Thoracic aorta (tissue), 2 donors: Measurements from ENCODE around the gene PITPNC1. TPM values are rescaled to one million over a fixed set of nuclear protein-coding genes. Genes with fewer than 3 reads are reported as not detected.

ENCODE experiments used
- ATAC-seq: fragments of 150-250 bp; one replicate; pipeline ENCODE4 v1.8.0; 2017; ENCODE audit warnings: low read depth; ENCODE audit not compliant: insufficient number of reproducible peaks, low FRiP score
- DNase-seq: peaks from one replicate; pipeline ENCODE4 v3.0.0-alpha.2; 2020; ENCODE audit warnings: low spot score
- H3K27ac ChIP-seq, 2 donors: fragments of 200-600 bp; sonication (generic); 1 replicate in 1 of 2; 2 replicates in 1 of 2; pipeline ENCODE4 v1.5.1; 2016; ENCODE audit warnings: mild to moderate bottlenecking in 2 of 2, moderate library complexity in 2 of 2
- H3K27me3 ChIP-seq: fragments of 200-600 bp; sonication (generic); replicated peaks from 2 replicates; pipeline ENCODE4 v1.6.0; 2016; ENCODE audit warnings: mild to moderate bottlenecking; ENCODE audit not compliant: insufficient read depth
- H3K36me3 ChIP-seq: fragments of 200-600 bp; sonication (generic); one replicate; pipeline ENCODE4 v1.5.1; 2016
- H3K4me1 ChIP-seq, 2 donors: fragments of 200-600 bp; sonication (generic); 1 replicate in 1 of 2; 2 replicates in 1 of 2; pipeline versions ENCODE4 v1.5.1 to v1.6.0; 2016; ENCODE audit warnings: low read depth in 2 of 2, mild to moderate bottlenecking in 1 of 2; ENCODE audit not compliant: control insufficient read depth in 1 of 2
- H3K4me3 ChIP-seq: fragments of 200-600 bp; sonication (generic); 2 replicates; pipeline ENCODE4 v1.5.1; 2016; ENCODE audit warnings: mild to moderate bottlenecking
- H3K9me3 ChIP-seq: fragments of 200-600 bp; sonication (generic); 2 replicates; pipeline ENCODE4 v1.5.1; 2016
- total RNA-seq, 2 donors: library from RNA; depleted of rRNA; stranded (reverse); fragments of >200 nt; gene quantifications; one replicate each; pipeline versions ENCODE4 v1.1.0 to v1.2.3, GENCODE V29; 2016
- TF ChIP-seq, protein P1 (sequence below): fragments of 200-600 bp; sonication (generic); IDR thresholded peaks from one replicate; pipeline ENCODE4 v1.5.1; 2019; ENCODE audit warnings: antibody characterized with exemption

Gene PITPNC1
- total RNA-seq, 2 donors from 2014 or later, result 8.4 to 28.8 TPM

DNA sequence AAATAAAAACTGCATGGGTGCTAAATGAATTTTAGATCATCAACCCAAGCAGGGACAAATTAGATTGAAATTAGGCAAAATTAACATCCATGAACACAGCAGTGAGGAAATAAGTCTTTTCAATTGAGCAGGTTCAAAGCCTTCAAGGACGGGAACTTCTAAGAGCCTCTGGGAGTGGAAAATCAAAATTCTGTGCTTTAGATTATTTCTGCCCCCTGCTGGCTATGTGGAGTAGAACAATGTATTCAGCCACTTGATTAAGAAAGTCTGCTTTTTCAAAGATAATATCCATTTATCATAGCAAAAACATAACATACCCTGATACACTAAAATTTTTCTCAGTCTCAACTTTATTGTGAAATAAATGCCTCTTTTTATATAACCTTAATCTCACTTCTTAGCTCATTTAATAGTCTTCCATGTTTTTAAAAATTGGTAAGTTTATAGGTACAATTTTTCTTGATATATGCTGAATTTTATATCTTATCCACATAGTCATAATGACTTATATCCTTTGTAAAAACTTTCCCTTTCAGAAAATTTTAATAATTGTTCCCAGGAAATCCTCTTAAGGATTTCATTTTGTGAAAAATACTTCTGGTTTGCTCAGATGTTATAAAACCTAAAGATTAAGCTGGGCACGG is 312.6 kb downstream of the PITPNC1 start:
- no peak overlapping the region for H3K4me3 ChIP-seq
- TF ChIP-seq, protein P1, sequence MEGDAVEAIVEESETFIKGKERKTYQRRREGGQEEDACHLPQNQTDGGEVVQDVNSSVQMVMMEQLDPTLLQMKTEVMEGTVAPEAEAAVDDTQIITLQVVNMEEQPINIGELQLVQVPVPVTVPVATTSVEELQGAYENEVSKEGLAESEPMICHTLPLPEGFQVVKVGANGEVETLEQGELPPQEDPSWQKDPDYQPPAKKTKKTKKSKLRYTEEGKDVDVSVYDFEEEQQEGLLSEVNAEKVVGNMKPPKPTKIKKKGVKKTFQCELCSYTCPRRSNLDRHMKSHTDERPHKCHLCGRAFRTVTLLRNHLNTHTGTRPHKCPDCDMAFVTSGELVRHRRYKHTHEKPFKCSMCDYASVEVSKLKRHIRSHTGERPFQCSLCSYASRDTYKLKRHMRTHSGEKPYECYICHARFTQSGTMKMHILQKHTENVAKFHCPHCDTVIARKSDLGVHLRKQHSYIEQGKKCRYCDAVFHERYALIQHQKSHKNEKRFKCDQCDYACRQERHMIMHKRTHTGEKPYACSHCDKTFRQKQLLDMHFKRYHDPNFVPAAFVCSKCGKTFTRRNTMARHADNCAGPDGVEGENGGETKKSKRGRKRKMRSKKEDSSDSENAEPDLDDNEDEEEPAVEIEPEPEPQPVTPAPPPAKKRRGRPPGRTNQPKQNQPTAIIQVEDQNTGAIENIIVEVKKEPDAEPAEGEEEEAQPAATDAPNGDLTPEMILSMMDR, result peak; percentile 74
- H3K9me3 ChIP-seq, result no peaks in the 10 kb centered on the region
- DNase-seq (peak; percentile 11), ATAC-seq (no peak)
- H3K36me3 ChIP-seq, result no peaks in the 10 kb centered on the region
- no peaks in the 10 kb centered on the region for H3K27me3 ChIP-seq
- peaks cover 0 to 8% of the 10 kb centered on the region in 2 donors for H3K4me1 ChIP-seq
- no peak overlapping the region for H3K27ac ChIP-seq

GRCh38 chr17:67693811-67694210 is 316.7 kb downstream of the PITPNC1 start:
- H3K36me3 ChIP-seq, result no peaks in the 10 kb centered on the region
- H3K27me3 ChIP-seq, result no peaks in the 10 kb centered on the region
- H3K27ac ChIP-seq, result no peak overlapping the region
- H3K9me3 ChIP-seq, result no peaks in the 10 kb centered on the region
- DNase-seq, result no peak
- no peak overlapping the region for H3K4me3 ChIP-seq
- no peaks in the 10 kb centered on the region for H3K4me1 ChIP-seq
- no peak for ATAC-seq
- TF ChIP-seq, protein P1, result no peak

- Histone ChIP-seq H3K4me1 (no peaks in the 10 kb centered on the region), H3K36me3 (no peaks in the 10 kb centered on the region), H3K9me3 (no peaks in the 10 kb centered on the region), H3K4me3 (no peak overlapping the region), H3K27me3 (no peaks in the 10 kb centered on the region), H3K27ac (no peak overlapping the region)
- DNase-seq (no peak), ATAC-seq (no peak)
- TF ChIP-seq, protein P1, result no peak
Measured at GRCh38 chr17:67696347-67696746, 319.3 kb downstream of the PITPNC1 start.

DNA sequence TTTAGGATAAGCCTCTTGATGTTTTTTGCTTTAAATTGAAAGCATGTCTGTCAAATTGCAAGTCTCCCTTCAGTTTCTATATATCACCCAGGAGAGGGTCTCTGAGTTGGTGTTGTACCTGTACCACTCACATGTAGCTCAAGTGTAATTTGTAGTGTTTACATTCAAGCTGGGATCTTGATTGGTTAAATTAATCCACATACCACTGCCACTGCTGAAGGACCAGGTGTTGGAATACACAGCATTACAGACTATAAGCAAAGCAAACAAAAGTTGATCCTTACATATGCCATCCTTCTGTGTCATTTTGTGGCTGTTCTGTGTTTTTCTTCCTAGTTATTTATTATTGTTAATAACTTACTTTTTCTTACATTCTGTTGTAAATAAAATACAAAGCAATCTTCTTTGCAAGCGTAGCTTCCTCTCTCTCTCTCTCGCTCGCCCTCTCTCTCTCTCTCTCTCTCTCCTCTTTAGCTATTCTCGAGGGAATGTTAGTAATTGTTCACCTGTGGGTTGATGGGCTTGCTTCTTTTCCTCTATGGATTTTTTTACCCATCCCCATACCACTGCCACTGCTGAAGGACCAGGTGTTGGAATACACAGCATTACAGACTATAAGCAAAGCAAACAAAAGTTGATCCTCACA is 319.9 kb downstream of the PITPNC1 start:
- H3K9me3 ChIP-seq, result no peaks in the 10 kb centered on the region
- TF ChIP-seq, protein P1, result no peak
- H3K4me1 ChIP-seq, result no peaks in the 10 kb centered on the region
- no peak overlapping the region for H3K4me3 ChIP-seq
- ATAC-seq (no peak), DNase-seq (no peak)
- H3K36me3 ChIP-seq, result no peaks in the 10 kb centered on the region
- no peaks in the 10 kb centered on the region for H3K27me3 ChIP-seq
- H3K27ac ChIP-seq, result no peak overlapping the region

GRCh38 chr17:67700037-67700724 is 323.1 kb downstream of the PITPNC1 start:
- Histone ChIP-seq H3K36me3 (no peaks in the 10 kb centered on the region), H3K4me3 (no peak overlapping the region), H3K9me3 (no peaks in the 10 kb centered on the region), H3K4me1 (no peaks in the 10 kb centered on the region), H3K27me3 (no peaks in the 10 kb centered on the region), H3K27ac (no peak overlapping the region)
- TF ChIP-seq, protein P1, result no peak
- DNase-seq (no peak), ATAC-seq (no peak)
